ENCODE results near the gene FAM180B. TPM values are rescaled to one million over a fixed set of nuclear protein-coding genes. Genes with fewer than 3 reads are reported as not detected.
A peak's percentile ranks its signal among the peaks of the same experiment; 100 is the strongest.

The FAM180B gene
- total and polyA plus RNA-seq, 2 experiments from 2014 or later = not detected

GRCh38 chr11:47587723-47588326 is 1.3 kb downstream of the FAM180B start (continued):
- TF ChIP-seq REST (IDR thresholded peaks at IDR 0.05; ENCODE audit: unreplicated experiment) = no peak
- TF ChIP-seq CTCF (conservative IDR thresholded peaks at IDR 0.05; ENCODE audit: low read depth in 2 of 2) = no peak

- Histone ChIP-seq H3F3A (replicated peaks; ENCODE audit: low read depth) (no peaks in the 10 kb centered on the region), H3K36me3 (ENCODE audit: insufficient read depth) (no peaks in the 10 kb centered on the region), H3K27ac (ENCODE audit: low read depth) (no peak overlapping the region), H3K4me1 (ENCODE audit: insufficient read depth) (peaks cover 18% of the 10 kb centered on the region), H4K20me1 (replicated peaks; ENCODE audit: insufficient read depth) (peaks cover 5% of the 10 kb centered on the region; the same call in 1 of the 2 replicates), H3K4me3 (peak overlapping the region; percentile 53; the same call in 1 of the 2 replicates), H3K79me2 (replicated peaks; ENCODE audit: insufficient read depth) (no peaks in the 10 kb centered on the region), H3K27me3 (ENCODE audit: insufficient read depth) (peaks cover 49% of the 10 kb centered on the region), H3K9me2 (ENCODE audit: insufficient read depth) (0 out of 2 replicates have a peak, but pooled peaks cover 6% of the 10 kb centered on the region), H3K4me2 (peak overlapping the region; percentile 77), H2AFZ (no peak overlapping the region)
- Mint-ChIP-seq H3K36me3 (ENCODE audit: low read depth) (peaks cover 13% of the 10 kb centered on the region), H3K27me3 (ENCODE audit: insufficient read depth, low read depth, poor library complexity) (peaks cover 45% of the 10 kb centered on the region), H3K9me3 (no peaks in the 10 kb centered on the region), H3K4me1 (peaks cover 16% of the 10 kb centered on the region), H3K27ac (no peak overlapping the region; the same call in 1 of the 2 replicates), H3K4me3 (peak overlapping the region; percentile 17; the same call in 1 of the 3 replicates)
- no peak for DNase-seq (ENCODE audit: low spot score)
- ATAC-seq = no peak
- TF ChIP-seq POLR2AphosphoS5 (IDR thresholded peaks at IDR 0.05; ENCODE audit: low read depth) (no peak), ZNF114 (CRISPR knock-in tag; IDR thresholded peaks at IDR 0.05) (no peak), EZH2 (IDR thresholded peaks at IDR 0.05; ENCODE audit: low read depth, unreplicated experiment) (no peak), NANOG (IDR thresholded peaks at IDR 0.05; ENCODE audit: borderline replicate concordance) (no peak), JUNB (IDR thresholded peaks at IDR 0.05; ENCODE audit: unreplicated experiment) (no peak), CTCF (conservative IDR thresholded peaks at IDR 0.05; ENCODE audit: low read depth in 2 of 2) (no peak), STAT1 (IDR thresholded peaks at IDR 0.05; ENCODE audit: unreplicated experiment) (no peak), EZH2phosphoT487 (IDR thresholded peaks at IDR 0.05; ENCODE audit: unreplicated experiment) (no peak), ZNF462 (CRISPR knock-in tag; IDR thresholded peaks at IDR 0.05) (no peak), CREB1 (CRISPR knock-in tag; IDR thresholded peaks at IDR 0.05; ENCODE audit: low read depth) (no peak)
These were observed 2.6 kb downstream of the FAM180B start for GRCh38 chr11:47589118-47589517.
